Keratinocyte (primary cell): Measurements from ENCODE around the gene CFAP58.

Experiments used
- CTCF ChIP-seq, 3 experiments: IDR thresholded peaks in 1 of 3; conservative IDR thresholded peaks in 1 of 3; optimal IDR thresholded peaks in 1 of 3; 2 replicates in 2 of 3; 3 replicates in 1 of 3; pipeline versions ENCODE3 to v1.5.1; 2011; ENCODE audit warnings: low read length in 3 of 3, mild to moderate bottlenecking in 3 of 3, moderate library complexity in 2 of 3, control low read depth in 1 of 3, inconsistent platforms in 1 of 3; ENCODE audit not compliant: insufficient read depth in 2 of 3; ENCODE audit errors: extremely low read depth in 1 of 3
- EZH2 ChIP-seq: IDR thresholded peaks from one replicate; pipeline ENCODE4 v1.6.1; 2012; ENCODE audit warnings: inconsistent platforms, mild to moderate bottlenecking, low read length, moderate library complexity

- TF ChIP-seq CTCF (optimal IDR thresholded peaks at IDR 0.05 in 1 of 3, IDR thresholded peaks at IDR 0.05 in 1 of 3, conservative IDR thresholded peaks at IDR 0.05 in 1 of 3; ENCODE audit: extremely low read depth in 1 of 3, insufficient read depth in 2 of 3, low read length in 3 of 3) (no peak), EZH2 (no peak)
Measured at GRCh38 chr10:104332243-104333031, 21.2 kb upstream of the CFAP58 start.
